ENCODE results near the gene FXYD3. TPM values are rescaled to one million over a fixed set of nuclear protein-coding genes. Genes with fewer than 3 reads are reported as not detected.

Gene FXYD3
- total RNA-seq, 4 donors from 2014 or later: 0.26 to 13.4 TPM; not detected in 2

DNA sequence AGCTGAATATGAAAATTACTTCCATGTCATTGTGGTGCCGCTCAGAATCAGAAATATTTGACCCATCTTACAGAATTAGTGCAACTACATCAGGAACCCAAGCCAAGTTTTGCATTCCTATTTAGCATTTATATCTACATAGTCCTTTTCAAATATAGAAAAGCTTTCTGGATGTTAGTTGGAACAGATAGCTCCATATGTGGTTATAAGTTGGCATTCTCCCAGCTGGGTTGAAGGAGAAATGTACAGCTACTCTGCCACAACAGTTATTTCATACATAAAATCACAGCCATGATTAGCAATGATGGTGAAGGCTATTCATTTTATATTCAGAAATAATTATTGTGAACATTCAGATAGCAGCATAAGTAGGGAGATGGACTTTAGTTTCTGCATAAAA lies 45.9 kb upstream of the FXYD3 start:
- Histone ChIP-seq H3K27me3 (no peaks in the 10 kb centered on the region), H3K4me1 (peaks cover 20 to 22% of the 10 kb centered on the region in 2 donors), H3K4me3 (no peak overlapping the region), H3K27ac (peak overlapping the region in 2 of 4 donors; percentile 80), H3K36me3 (no peaks in the 10 kb centered on the region), H3K9me3 (no peaks in the 10 kb centered on the region)
- TF ChIP-seq POLR2A (IDR thresholded peaks at IDR 0.05): no peak
- TF ChIP-seq, protein P1, sequence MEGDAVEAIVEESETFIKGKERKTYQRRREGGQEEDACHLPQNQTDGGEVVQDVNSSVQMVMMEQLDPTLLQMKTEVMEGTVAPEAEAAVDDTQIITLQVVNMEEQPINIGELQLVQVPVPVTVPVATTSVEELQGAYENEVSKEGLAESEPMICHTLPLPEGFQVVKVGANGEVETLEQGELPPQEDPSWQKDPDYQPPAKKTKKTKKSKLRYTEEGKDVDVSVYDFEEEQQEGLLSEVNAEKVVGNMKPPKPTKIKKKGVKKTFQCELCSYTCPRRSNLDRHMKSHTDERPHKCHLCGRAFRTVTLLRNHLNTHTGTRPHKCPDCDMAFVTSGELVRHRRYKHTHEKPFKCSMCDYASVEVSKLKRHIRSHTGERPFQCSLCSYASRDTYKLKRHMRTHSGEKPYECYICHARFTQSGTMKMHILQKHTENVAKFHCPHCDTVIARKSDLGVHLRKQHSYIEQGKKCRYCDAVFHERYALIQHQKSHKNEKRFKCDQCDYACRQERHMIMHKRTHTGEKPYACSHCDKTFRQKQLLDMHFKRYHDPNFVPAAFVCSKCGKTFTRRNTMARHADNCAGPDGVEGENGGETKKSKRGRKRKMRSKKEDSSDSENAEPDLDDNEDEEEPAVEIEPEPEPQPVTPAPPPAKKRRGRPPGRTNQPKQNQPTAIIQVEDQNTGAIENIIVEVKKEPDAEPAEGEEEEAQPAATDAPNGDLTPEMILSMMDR (IDR thresholded peaks at IDR 0.05 in 4 of 5, conservative IDR thresholded peaks at IDR 0.05 in 1 of 5): no peak
- in situ Hi-C loops (cut with MboI; ENCODE audit: low sequenced_read_pairs in 4 of 4) (loop anchor here in 2 of 4 donors (5.0 to 10.0 kb wide), 2 partner anchors 65 to 68 kb away; partner anchors contain the start of genes FXYD1 (in 2 of the 2) and LGI4 (in 2 of the 2)), intact Hi-C loops (cut with DNase I; ENCODE audit: low total_unique reads) (loop anchor here (5.0 kb wide), 1 partner anchor 198 kb away; the partner anchor contains the start of gene USF2)
- DNase-seq (no peak), ATAC-seq (no peak)

DNA sequence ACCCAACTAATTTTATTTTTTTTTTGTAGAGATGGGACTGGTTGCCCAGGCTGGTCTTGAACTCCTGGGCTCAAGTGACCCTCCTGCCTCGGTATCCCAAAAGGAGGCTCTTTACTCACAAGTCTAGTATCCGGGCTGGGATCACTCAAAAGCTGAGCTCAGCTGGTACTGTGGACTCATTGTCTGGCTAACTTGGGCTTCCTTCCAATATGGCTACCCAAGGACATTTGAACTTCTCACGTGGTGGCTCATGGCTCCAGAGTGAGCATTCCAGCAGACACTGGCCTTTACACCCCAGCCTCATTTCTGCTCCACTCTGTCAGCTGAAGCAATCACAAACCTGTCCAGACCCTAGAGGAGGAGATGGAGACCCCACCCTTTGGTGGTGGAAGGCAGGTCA lies 45.2 kb upstream of the FXYD3 start:
- no peaks in the 10 kb centered on the region for H3K36me3 ChIP-seq
- no peak overlapping the region for H3K27ac ChIP-seq
- H3K4me3 ChIP-seq: no peak overlapping the region
- in situ Hi-C loops (cut with MboI; ENCODE audit: low sequenced_read_pairs in 4 of 4) (no loop called here), intact Hi-C loops (cut with DNase I; ENCODE audit: low total_unique reads) (no loop called here)
- no peak for ATAC-seq
- no peaks in the 10 kb centered on the region for H3K27me3 ChIP-seq
- peaks cover 20 to 22% of the 10 kb centered on the region in 2 donors for H3K4me1 ChIP-seq
- no peaks in the 10 kb centered on the region for H3K9me3 ChIP-seq
- DNase-seq: no peak
- TF ChIP-seq POLR2A (IDR thresholded peaks at IDR 0.05): no peak
- TF ChIP-seq, protein P1 (IDR thresholded peaks at IDR 0.05 in 4 of 5, conservative IDR thresholded peaks at IDR 0.05 in 1 of 5): no peak

DNA sequence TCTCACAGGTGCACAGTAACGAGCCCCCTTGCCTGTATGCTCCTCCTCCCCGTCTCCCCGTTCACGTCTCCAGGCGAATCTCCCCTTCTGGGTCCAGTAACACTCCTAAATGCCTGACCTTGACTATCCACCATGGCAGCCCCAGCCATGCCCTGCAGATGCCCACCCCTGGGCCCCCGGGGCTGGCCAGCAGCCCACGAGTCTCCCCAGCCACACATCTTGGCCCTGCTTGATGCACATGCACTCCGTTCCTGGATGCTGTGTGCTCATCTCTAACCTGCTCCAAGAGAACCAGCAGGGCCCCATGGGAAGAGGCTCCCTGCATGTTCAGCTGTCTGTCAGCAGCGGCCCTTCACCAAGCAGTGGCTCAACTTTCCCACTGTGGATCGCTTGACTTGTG lies 42.1 kb upstream of the FXYD3 start:
- in situ Hi-C loops (cut with MboI; ENCODE audit: low sequenced_read_pairs in 4 of 4): no loop called here
- ATAC-seq (no peak), DNase-seq (no peak)
- Histone ChIP-seq H3K9me3 (no peaks in the 10 kb centered on the region), H3K4me3 (no peak overlapping the region), H3K36me3 (no peaks in the 10 kb centered on the region), H3K27ac (no peak overlapping the region), H3K27me3 (no peaks in the 10 kb centered on the region), H3K4me1 (peaks cover 4 to 11% of the 10 kb centered on the region in 2 donors)
- TF ChIP-seq POLR2A (IDR thresholded peaks at IDR 0.05): no peak
- TF ChIP-seq, protein P1 (IDR thresholded peaks at IDR 0.05 in 4 of 5, conservative IDR thresholded peaks at IDR 0.05 in 1 of 5): no peak
- intact Hi-C loops (cut with DNase I; ENCODE audit: low total_unique reads): no loop called here

DNA sequence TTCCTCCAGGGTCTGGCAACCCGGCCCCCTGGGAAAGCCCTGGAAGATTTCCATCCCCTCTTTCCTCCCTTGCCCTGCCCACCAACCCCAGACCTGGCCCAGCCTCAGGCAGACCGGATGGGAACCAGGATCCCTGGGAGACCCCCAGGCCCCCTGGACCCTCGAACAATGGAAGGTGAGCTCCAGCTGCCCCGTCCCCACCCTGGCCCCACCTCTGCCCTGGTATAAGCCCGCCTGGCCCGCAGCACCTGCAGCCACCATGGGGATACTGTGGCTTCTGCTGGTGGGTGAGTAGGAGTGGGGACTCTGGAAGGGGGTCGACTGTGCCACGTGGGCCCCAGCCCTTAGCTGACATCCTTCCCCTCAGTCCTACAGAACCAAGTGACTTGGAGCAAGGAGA lies 41.7 kb upstream of the FXYD3 start:
- H3K4me3 ChIP-seq: no peak overlapping the region
- ATAC-seq: no peak
- no peak for TF ChIP-seq POLR2A (IDR thresholded peaks at IDR 0.05)
- TF ChIP-seq, protein P1 (IDR thresholded peaks at IDR 0.05 in 4 of 5, conservative IDR thresholded peaks at IDR 0.05 in 1 of 5): no peak
- H3K4me1 ChIP-seq: peaks cover under 1 to 7% of the 10 kb centered on the region in 2 donors
- in situ Hi-C loops (cut with MboI; ENCODE audit: low sequenced_read_pairs in 4 of 4) (no loop called here), intact Hi-C loops (cut with DNase I; ENCODE audit: low total_unique reads) (no loop called here)
- no peaks in the 10 kb centered on the region for H3K36me3 ChIP-seq
- no peaks in the 10 kb centered on the region for H3K27me3 ChIP-seq
- H3K27ac ChIP-seq: no peak overlapping the region
- no peaks in the 10 kb centered on the region for H3K9me3 ChIP-seq
- DNase-seq: no peak

Data from gastrocnemius medialis (tissue), 4 donors.